Prostate gland (tissue), 2 donors: Measurements from ENCODE around the gene TPTE. TPM values are rescaled to one million over a fixed set of nuclear protein-coding genes. Genes with fewer than 3 reads are reported as not detected.
"Not testable (repeated sequence)": the region's sequence is repeated elsewhere in the genome, so short reads cannot be mapped to it uniquely, and the experiment has no call there.

Source experiments
- DNase-seq: peaks from one replicate; pipeline ENCODE4 v3.0.0-alpha.2; 2019; ENCODE audit warnings: low spot score
- H3K27ac ChIP-seq, 2 donors: fragments of 200-600 bp; sonication (generic); 2 replicates each; pipeline ENCODE4 v1.5.1; 2017 to 2019
- H3K27me3 ChIP-seq: fragments of 200-600 bp; sonication (generic); replicated peaks from 2 replicates; pipeline ENCODE4 v1.5.1; 2019; ENCODE audit not compliant: insufficient read depth
- H3K36me3 ChIP-seq, 2 donors: fragments of 200-600 bp; sonication (generic); 1 replicate in 1 of 2; 2 replicates in 1 of 2; pipeline versions ENCODE4 v1.5.1 to v1.8.1; 2017 to 2019
- H3K4me1 ChIP-seq: fragments of 200-600 bp; sonication (generic); replicated peaks from 2 replicates; pipeline ENCODE4 v1.5.1; 2019
- H3K4me3 ChIP-seq, 2 donors: fragments of 200-600 bp; sonication (generic); 2 replicates each; pipeline ENCODE4 v1.5.1; 2017 to 2019
- H3K9me3 ChIP-seq: fragments of 200-600 bp; sonication (generic); 2 replicates; pipeline ENCODE4 v1.5.1; 2017
- POLR2A ChIP-seq: fragments of 450-650 bp; IDR thresholded peaks from one replicate; pipeline ENCODE4 v1.6.1; 2016; ENCODE audit warnings: antibody characterized with exemption, mild to moderate bottlenecking
- POLR2AphosphoS5 ChIP-seq: sonication (generic); formaldehyde crosslinking; IDR thresholded peaks from one replicate; pipeline ENCODE4 v1.6.1; 2017; ENCODE audit warnings: antibody characterized with exemption
- WGBS: methylation state at CpG from one replicate; pipeline ENCODE4 v1.1.5; 2018; 5-methylcytosine and 5-hydroxymethylcytosine counted together
- intact Hi-C: fragments of 100-400 bp; cut with DNase I; formaldehyde crosslinking; loops from one replicate; pipeline ENCODE4 v1.14.2; 2022
- total RNA-seq, 2 donors: library from RNA; depleted of rRNA; stranded (reverse); fragments of >200 nt; gene quantifications; one replicate each; pipeline ENCODE4 v1.1.0, GENCODE V29; 2016
- TF ChIP-seq, protein P1 (sequence below), 4 experiments: fragments of 200-600 bp in 2 of 4; fragments of 450-650 bp in 2 of 4; sonication (generic) in 2 of 4; IDR thresholded peaks; 1 replicate in 3 of 4; 2 replicates in 1 of 4; pipeline ENCODE4 v1.5.1; 2016 to 2019; ENCODE audit warnings: antibody characterized with exemption in 4 of 4, mild to moderate bottlenecking in 2 of 4, moderate library complexity in 2 of 4

TPTE gene
- total RNA-seq, 2 donors from 2014 or later, result 17.2 TPM; not detected in 1

DNA sequence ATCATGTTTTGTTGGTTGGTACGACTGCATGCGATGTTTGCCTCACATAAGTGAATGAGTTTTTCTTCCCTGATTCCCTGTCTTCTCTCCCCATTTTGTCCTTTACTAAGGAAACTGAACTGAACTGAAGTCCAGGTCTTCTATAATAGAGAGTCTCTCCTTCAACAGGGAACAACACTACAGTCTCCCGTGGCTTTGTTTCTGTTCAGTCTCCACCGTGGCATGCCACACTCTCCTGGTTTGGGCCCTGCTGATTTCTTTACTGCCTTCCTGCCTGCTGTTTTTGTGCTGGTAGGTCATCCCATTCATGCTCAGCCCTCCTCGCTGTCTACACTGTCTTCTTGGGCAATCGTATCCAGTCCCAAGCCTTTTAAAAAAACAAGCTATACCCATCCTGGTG is 92.9 kb downstream of the TPTE start:
- H3K27ac ChIP-seq, H3K4me1 ChIP-seq, DNase-seq, intact Hi-C loops, H3K36me3 ChIP-seq, H3K27me3 ChIP-seq, H3K9me3 ChIP-seq, H3K4me3 ChIP-seq: not testable (repeated sequence)
- WGBS, result 67% methylated on average over 6 of the region's 6 CpGs

DNA sequence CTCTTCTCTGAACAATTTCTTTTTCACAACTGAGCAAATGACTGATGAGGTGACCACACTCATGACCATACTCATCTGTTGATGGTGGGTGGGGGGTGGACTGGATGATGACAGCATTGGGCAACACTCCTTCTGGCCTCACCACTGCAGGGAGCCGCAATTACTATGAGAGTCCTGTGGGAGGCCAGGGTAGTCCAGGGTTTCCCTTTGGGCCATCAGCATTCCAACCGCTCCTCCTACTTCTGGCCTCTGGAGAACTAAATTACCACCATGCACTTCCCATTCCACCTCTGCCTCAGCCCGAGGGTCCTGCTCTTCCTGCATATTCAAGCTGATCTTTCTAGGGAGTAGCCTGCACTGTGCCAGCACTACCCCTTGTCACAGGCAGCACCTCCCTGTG is 94.7 kb downstream of the TPTE start:
- H3K4me1 ChIP-seq, H3K4me3 ChIP-seq, H3K27me3 ChIP-seq, H3K27ac ChIP-seq, DNase-seq, H3K36me3 ChIP-seq, intact Hi-C loops, H3K9me3 ChIP-seq: not testable (repeated sequence)
- WGBS, result 75% methylated on average over 3 of the region's 3 CpGs

DNA sequence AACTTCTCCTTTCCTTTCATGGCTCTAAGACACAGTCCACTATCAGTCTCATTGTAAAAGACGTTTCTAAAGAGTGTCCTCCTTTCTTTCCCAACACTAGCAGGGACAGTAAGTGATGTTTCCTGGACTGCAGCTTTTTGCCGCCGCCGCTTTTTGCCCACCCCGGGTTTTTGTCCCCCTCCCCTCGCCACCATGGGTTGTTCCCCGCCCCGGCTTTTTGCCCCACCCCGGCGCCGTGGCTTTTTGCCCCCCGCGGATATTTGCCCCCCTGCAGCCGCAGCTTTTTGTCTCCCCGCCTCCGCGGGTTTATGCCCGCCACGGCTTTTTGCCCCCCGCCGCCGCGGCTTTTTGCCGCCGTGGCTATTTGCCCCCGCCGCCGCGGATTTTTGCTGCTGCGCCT is 95.2 kb downstream of the TPTE start:
- no peak overlapping the region for H3K4me3 ChIP-seq
- no peaks in the 10 kb centered on the region for H3K27me3 ChIP-seq
- 70% methylated on average over 30 of the region's 30 CpGs for WGBS
- no peak for DNase-seq
- H3K36me3 ChIP-seq, result no peaks in the 10 kb centered on the region
- TF ChIP-seq, protein P1, sequence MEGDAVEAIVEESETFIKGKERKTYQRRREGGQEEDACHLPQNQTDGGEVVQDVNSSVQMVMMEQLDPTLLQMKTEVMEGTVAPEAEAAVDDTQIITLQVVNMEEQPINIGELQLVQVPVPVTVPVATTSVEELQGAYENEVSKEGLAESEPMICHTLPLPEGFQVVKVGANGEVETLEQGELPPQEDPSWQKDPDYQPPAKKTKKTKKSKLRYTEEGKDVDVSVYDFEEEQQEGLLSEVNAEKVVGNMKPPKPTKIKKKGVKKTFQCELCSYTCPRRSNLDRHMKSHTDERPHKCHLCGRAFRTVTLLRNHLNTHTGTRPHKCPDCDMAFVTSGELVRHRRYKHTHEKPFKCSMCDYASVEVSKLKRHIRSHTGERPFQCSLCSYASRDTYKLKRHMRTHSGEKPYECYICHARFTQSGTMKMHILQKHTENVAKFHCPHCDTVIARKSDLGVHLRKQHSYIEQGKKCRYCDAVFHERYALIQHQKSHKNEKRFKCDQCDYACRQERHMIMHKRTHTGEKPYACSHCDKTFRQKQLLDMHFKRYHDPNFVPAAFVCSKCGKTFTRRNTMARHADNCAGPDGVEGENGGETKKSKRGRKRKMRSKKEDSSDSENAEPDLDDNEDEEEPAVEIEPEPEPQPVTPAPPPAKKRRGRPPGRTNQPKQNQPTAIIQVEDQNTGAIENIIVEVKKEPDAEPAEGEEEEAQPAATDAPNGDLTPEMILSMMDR (IDR thresholded peaks at IDR 0.05), result no peak
- TF ChIP-seq POLR2AphosphoS5 (no peak), POLR2A (no peak)
- H3K9me3 ChIP-seq, result no peaks in the 10 kb centered on the region
- intact Hi-C loops, result no loop called here
- no peak overlapping the region for H3K27ac ChIP-seq
- H3K4me1 ChIP-seq, result no peaks in the 10 kb centered on the region

DNA sequence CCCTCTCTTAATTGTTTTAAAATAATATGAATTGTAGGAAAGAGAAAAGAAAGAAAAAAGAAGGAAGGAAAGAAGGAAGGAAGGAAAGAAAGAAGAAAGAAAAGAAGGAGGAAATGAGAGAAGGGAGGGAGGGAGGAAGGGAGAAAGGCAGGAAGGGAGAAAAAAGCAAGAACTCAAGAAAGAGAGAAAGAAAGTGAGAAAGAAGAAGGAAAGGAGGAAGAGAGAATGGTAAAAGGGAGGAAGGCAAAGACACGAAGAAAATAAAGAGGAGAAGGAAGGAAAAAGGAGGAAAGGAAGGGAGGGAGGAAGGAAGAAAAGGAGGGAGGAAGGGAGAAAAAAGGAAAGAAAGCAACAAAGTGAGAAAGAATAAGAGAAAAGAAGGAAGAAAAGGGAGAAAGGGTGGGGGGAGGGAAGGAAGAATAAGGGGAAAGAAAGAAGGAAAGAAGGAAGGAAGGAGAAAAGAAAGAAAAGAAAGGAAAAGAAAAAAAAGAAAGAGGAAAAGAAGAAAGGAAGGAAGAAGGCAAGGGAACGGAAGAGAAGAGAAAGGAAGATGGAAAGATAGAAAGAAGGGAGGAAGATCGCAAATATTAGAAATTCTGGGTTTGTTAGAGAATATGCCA is 95.9 kb downstream of the TPTE start:
- H3K27me3 ChIP-seq, H3K36me3 ChIP-seq, H3K27ac ChIP-seq, H3K4me3 ChIP-seq, DNase-seq, intact Hi-C loops, H3K9me3 ChIP-seq, H3K4me1 ChIP-seq: not testable (repeated sequence)
- 56% methylated on average over 3 of the region's 3 CpGs for WGBS

- no peak for DNase-seq
- WGBS, result 62% methylated on average over 47 of the region's 47 CpGs
Observed at GRCh38 chr21:10627316-10627863, 106.0 kb downstream of the TPTE start.

DNA sequence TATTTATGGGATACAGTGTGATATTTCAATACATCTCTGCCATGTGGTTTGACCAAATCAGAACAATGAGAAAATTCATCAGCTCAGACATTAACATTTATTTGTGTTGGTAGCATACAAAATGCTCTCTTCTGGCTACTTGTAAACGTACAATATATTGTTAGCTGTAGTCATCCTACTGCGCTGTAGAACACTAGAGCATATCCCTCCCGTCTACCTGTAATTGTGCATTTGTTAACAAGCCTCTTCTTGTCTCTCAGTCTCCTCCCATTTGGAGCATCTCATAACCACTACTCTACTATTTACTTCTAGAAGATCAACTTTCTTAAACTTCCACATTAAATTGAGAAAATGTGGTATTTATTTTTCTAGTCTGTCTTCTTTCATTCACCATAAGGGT is 107.9 kb downstream of the TPTE start:
- H3K27ac ChIP-seq, intact Hi-C loops, H3K4me1 ChIP-seq, H3K36me3 ChIP-seq, H3K9me3 ChIP-seq, DNase-seq, H3K4me3 ChIP-seq, H3K27me3 ChIP-seq: not testable (repeated sequence)
- 80% methylated on average over 3 of the region's 3 CpGs for WGBS

More at GRCh38 chr21:10627316-10627863, 106.0 kb downstream of the TPTE start:
- Histone ChIP-seq H3K9me3 (no peaks in the 10 kb centered on the region), H3K4me1 (no peaks in the 10 kb centered on the region), H3K27ac (no peak overlapping the region), H3K4me3 (no peak overlapping the region), H3K27me3 (no peaks in the 10 kb centered on the region), H3K36me3 (no peaks in the 10 kb centered on the region)
- intact Hi-C loops, result no loop called here
- no peak for TF ChIP-seq POLR2A
- TF ChIP-seq, protein P1 (IDR thresholded peaks at IDR 0.05), result no peak

DNA sequence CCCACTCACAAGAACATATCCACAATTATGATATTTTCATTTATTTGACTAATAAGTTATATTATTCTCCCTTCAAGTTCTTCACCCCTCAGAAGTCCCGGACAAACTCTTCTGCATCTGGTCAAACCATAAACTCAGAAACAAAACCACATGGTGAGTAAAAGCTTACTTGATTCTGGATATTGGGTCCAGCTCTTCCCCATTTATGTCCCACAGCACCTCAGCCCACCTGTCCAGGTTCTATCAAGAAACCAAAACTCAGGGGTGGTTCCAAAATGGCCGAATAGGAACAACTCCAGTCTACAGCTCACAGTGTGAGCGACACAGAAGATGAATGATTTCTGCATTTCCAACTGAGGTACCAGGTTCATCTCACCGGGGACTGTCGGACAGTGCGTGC is 109.4 kb downstream of the TPTE start:
- H3K36me3 ChIP-seq, H3K4me3 ChIP-seq, H3K9me3 ChIP-seq, H3K4me1 ChIP-seq, H3K27me3 ChIP-seq, H3K27ac ChIP-seq, DNase-seq, intact Hi-C loops: not testable (repeated sequence)
- 62% methylated on average over 6 of the region's 6 CpGs for whole genome bisulfite sequencing

DNA sequence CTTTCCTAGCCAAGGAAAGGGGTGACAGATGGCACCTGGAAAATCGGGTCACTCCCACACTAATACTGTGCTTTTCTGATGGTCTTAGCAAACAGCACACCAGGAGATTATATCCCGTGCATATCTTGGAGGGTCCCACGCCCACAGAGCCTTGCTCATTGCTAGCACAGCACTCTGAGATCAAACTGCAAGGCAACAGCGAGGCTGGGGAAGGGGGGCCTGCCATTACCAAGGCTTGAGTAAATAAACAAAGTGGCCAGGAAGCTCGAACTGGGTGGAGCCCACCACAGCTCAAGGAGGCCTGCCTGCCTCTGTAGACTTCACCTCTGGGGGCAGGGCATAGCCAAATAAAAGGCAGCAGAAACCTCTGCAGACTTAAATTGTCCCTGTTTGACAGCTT is 109.9 kb downstream of the TPTE start:
- DNase-seq, H3K9me3 ChIP-seq, H3K4me3 ChIP-seq, H3K36me3 ChIP-seq, H3K4me1 ChIP-seq, H3K27me3 ChIP-seq, intact Hi-C loops, H3K27ac ChIP-seq: not testable (repeated sequence)
- WGBS, result 63% methylated on average over 5 of the region's 5 CpGs

GRCh38 chr21:10638144-10638543 is 116.8 kb downstream of the TPTE start:
- DNase-seq, H3K27ac ChIP-seq, H3K4me3 ChIP-seq, H3K27me3 ChIP-seq, H3K4me1 ChIP-seq, intact Hi-C loops, H3K9me3 ChIP-seq, H3K36me3 ChIP-seq: not testable (repeated sequence)
- 60% methylated on average over 9 of the region's 9 CpGs for WGBS
